HFFc6 (cell line): ENCODE data around the gene CLDN1. TPM values are rescaled to one million over a fixed set of nuclear protein-coding genes. Genes with fewer than 3 reads are reported as not detected.

ENCODE experiments used
- DNase-seq: peaks from one replicate; pipeline ENCODE4 v3.0.0-alpha.2; 2018
- H3K27ac Mint-ChIP-seq: 2 replicates; pipeline ENCODE4 v1.8.0; 2020; ENCODE audit warnings: mild to moderate bottlenecking, mixed read lengths
- H3K27me3 Mint-ChIP-seq: 2 replicates; pipeline ENCODE4 v1.8.0; 2021; ENCODE audit warnings: mild to moderate bottlenecking, moderate library complexity, mixed read lengths; ENCODE audit not compliant: insufficient read depth
- H3K36me3 Mint-ChIP-seq: 2 replicates; pipeline ENCODE4 v1.8.0; 2021; ENCODE audit warnings: low read depth, mixed read lengths
- H3K4me1 Mint-ChIP-seq: 2 replicates; pipeline ENCODE4 v1.8.0; 2020; ENCODE audit warnings: low read depth, mixed read lengths
- H3K4me3 Mint-ChIP-seq: 2 replicates; pipeline ENCODE4 v1.8.0; 2020; ENCODE audit warnings: mild to moderate bottlenecking, moderate library complexity, mixed read lengths
- H3K9me3 Mint-ChIP-seq: 2 replicates; pipeline ENCODE4 v1.8.0; 2020; ENCODE audit warnings: mild to moderate bottlenecking, mixed read lengths
- CTCF ChIP-seq: fragments of 200-600 bp; sonication (generic); IDR thresholded peaks from 2 replicates; pipeline ENCODE4 v1.5.0; 2021; ENCODE audit warnings: antibody characterized with exemption, mild to moderate bottlenecking
- total RNA-seq, 6 experiments: library from RNA; stranded (reverse); fragmentation: NEBNext Ultra II Directional; extraction: Animal tissue kit (Norgen Biotek cat#: 25700); gene quantifications; 2 replicates in 1 of 6; 3 replicates in 5 of 6; pipeline ENCODE4 v1.2.3, GENCODE V29; 2021

Gene CLDN1
- total RNA-seq, 6 experiments from 2014 or later, result 0.61 to 0.85 (median 0.79) TPM

- no peak for TF ChIP-seq CTCF
- Mint-ChIP-seq H3K27ac (no peak overlapping the region), H3K4me3 (no peak overlapping the region), H3K36me3 (no peaks in the 10 kb centered on the region), H3K4me1 (peaks cover 7% of the 10 kb centered on the region), H3K9me3 (no peaks in the 10 kb centered on the region), H3K27me3 (no peaks in the 10 kb centered on the region)
- DNase-seq, result no peak
Measured at GRCh38 chr3:190366133-190366532, 43.9 kb upstream of the CLDN1 start.

GRCh38 chr3:190362258-190362657 is 40.0 kb upstream of the CLDN1 start:
- no peaks in the 10 kb centered on the region for H3K9me3 Mint-ChIP-seq
- TF ChIP-seq CTCF, result no peak
- H3K4me3 Mint-ChIP-seq, result no peak overlapping the region
- H3K27ac Mint-ChIP-seq, result no peak overlapping the region
- DNase-seq, result no peak
- no peaks in the 10 kb centered on the region for H3K36me3 Mint-ChIP-seq
- H3K27me3 Mint-ChIP-seq, result no peaks in the 10 kb centered on the region
- peaks cover 12% of the 10 kb centered on the region for H3K4me1 Mint-ChIP-seq

- TF ChIP-seq CTCF, result no peak
- no peak overlapping the region for H3K27ac Mint-ChIP-seq
Measured at GRCh38 chr3:190361791-190362190, 39.5 kb upstream of the CLDN1 start.

GRCh38 chr3:190360228-190360627 is 38.0 kb upstream of the CLDN1 start:
- H3K36me3 Mint-ChIP-seq, result no peaks in the 10 kb centered on the region
- H3K4me1 Mint-ChIP-seq, result peaks cover 6% of the 10 kb centered on the region; the same call in 1 of the 2 replicates
- TF ChIP-seq CTCF, result no peak
- no peak overlapping the region for H3K4me3 Mint-ChIP-seq
- no peak for DNase-seq
- no peaks in the 10 kb centered on the region for H3K27me3 Mint-ChIP-seq
- H3K27ac Mint-ChIP-seq, result no peak overlapping the region
- H3K9me3 Mint-ChIP-seq, result no peaks in the 10 kb centered on the region

More at GRCh38 chr3:190361791-190362190, 39.5 kb upstream of the CLDN1 start:
- no peaks in the 10 kb centered on the region for H3K9me3 Mint-ChIP-seq
- DNase-seq, result no peak
- no peaks in the 10 kb centered on the region for H3K27me3 Mint-ChIP-seq
- H3K36me3 Mint-ChIP-seq, result no peaks in the 10 kb centered on the region
- no peak overlapping the region for H3K4me3 Mint-ChIP-seq
- H3K4me1 Mint-ChIP-seq, result peaks cover 13% of the 10 kb centered on the region

- Mint-ChIP-seq H3K4me3 (no peak overlapping the region), H3K27me3 (no peaks in the 10 kb centered on the region), H3K9me3 (no peaks in the 10 kb centered on the region), H3K4me1 (peaks cover 6% of the 10 kb centered on the region; the same call in 1 of the 2 replicates), H3K27ac (no peak overlapping the region), H3K36me3 (no peaks in the 10 kb centered on the region)
- no peak for TF ChIP-seq CTCF
- DNase-seq, result no peak
Measured at GRCh38 chr3:190359813-190360212, 37.6 kb upstream of the CLDN1 start.

GRCh38 chr3:190357468-190357867 is 35.2 kb upstream of the CLDN1 start:
- Mint-ChIP-seq H3K4me1 (peaks cover 6% of the 10 kb centered on the region; the same call in 1 of the 2 replicates), H3K27ac (no peak overlapping the region), H3K36me3 (no peaks in the 10 kb centered on the region), H3K27me3 (no peaks in the 10 kb centered on the region), H3K9me3 (no peaks in the 10 kb centered on the region), H3K4me3 (no peak overlapping the region)
- DNase-seq, result no peak
- no peak for TF ChIP-seq CTCF
